ENCODE data around the gene ATP5ME. TPM values are rescaled to one million over a fixed set of nuclear protein-coding genes. Genes with fewer than 3 reads are reported as not detected.
"Not testable (repeated sequence)": the region's sequence is repeated elsewhere in the genome, so short reads cannot be mapped to it uniquely, and the experiment has no call there.

ATP5ME gene
- total RNA-seq, 1 experiment from 2014 or later, result 389 TPM

GRCh38 chr4:635851-636627 is 38.0 kb downstream of the ATP5ME start:
- DNase-seq (ENCODE audit: low spot score), result no peak

GRCh38 chr4:635066-635835 is 38.8 kb downstream of the ATP5ME start:
- DNase-seq (ENCODE audit: low spot score), result not testable (repeated sequence)

GRCh38 chr4:634599-634985 is 39.5 kb downstream of the ATP5ME start:
- DNase-seq (ENCODE audit: low spot score), result no peak

GRCh38 chr4:633976-634598 is 40.0 kb downstream of the ATP5ME start:
- DNase-seq (ENCODE audit: low spot score), result no peak

GRCh38 chr4:633406-633805 is 40.7 kb downstream of the ATP5ME start:
- no peak for DNase-seq (ENCODE audit: low spot score)

GRCh38 chr4:632926-633325 is 41.1 kb downstream of the ATP5ME start:
- DNase-seq (ENCODE audit: low spot score), result no peak

GRCh38 chr4:632196-632790 is 41.8 kb downstream of the ATP5ME start:
- DNase-seq (ENCODE audit: low spot score), result no peak

- no peak for DNase-seq (ENCODE audit: low spot score)
Measured at GRCh38 chr4:630656-631055, 43.4 kb downstream of the ATP5ME start.

- DNase-seq (ENCODE audit: low spot score), result no peak
Measured at GRCh38 chr4:629915-630641, 44.0 kb downstream of the ATP5ME start.

- no peak for DNase-seq (ENCODE audit: low spot score)
Measured at GRCh38 chr4:629636-629914, 44.5 kb downstream of the ATP5ME start.

GRCh38 chr4:628821-629635 is 45.0 kb downstream of the ATP5ME start:
- no peak for DNase-seq (ENCODE audit: low spot score)

- DNase-seq (ENCODE audit: low spot score), result no peak
Measured at GRCh38 chr4:628311-628741, 45.8 kb downstream of the ATP5ME start.

- no peak for DNase-seq (ENCODE audit: low spot score)
Measured at GRCh38 chr4:627347-628125, 46.5 kb downstream of the ATP5ME start.

- no peak for DNase-seq (ENCODE audit: low spot score)
Measured at GRCh38 chr4:626201-627091, 47.6 kb downstream of the ATP5ME start.

- no peak for DNase-seq (ENCODE audit: low spot score)
Measured at GRCh38 chr4:625631-626161, 48.4 kb downstream of the ATP5ME start.

GRCh38 chr4:624705-625590 is 49.1 kb downstream of the ATP5ME start, which contains the start of gene PDE6B:
Gene PDE6B, plus strand, starts transcription at chr4:625573. Its CDS starts 54 bp downstream, at chr4:625627.
- DNase-seq (ENCODE audit: low spot score), result no peak

- DNase-seq (ENCODE audit: low spot score), result no peak
Measured at GRCh38 chr4:623914-624566, 50.0 kb downstream of the ATP5ME start.

All from HT-29 (cell line).